DMS 273 (cell line): ENCODE results near the gene KIF2A.
"Not testable (repeated sequence)": the region's sequence is repeated elsewhere in the genome, so short reads cannot be mapped to it uniquely, and the experiment has no call there.

Experiments
- DNase-seq: peaks from one replicate; lab custom pipeline; 2025; ENCODE audit not compliant: unreplicated experiment; lab: John Stamatoyannopoulos, UW

KIF2A gene

DNA sequence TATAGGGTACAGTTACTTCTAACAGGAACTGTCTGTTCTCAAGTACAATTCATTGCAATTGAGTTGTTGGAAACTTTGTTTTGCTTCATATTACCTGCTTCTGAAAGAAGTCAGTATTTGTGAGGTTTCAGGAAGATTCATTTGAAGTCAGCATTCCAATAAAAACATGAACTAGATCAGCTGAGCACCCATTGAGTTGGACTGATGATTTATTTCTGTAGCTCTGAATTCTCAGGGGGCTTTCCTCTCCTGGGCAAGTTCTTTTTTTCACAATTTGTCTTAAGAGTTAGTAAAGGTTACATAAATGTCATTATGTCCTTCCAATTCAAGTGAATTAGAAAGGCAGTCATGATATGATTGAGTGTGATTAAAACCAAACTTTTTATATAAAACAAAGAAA, 16.2 kb upstream of the KIF2A start:
- no peak for DNase-seq

DNA sequence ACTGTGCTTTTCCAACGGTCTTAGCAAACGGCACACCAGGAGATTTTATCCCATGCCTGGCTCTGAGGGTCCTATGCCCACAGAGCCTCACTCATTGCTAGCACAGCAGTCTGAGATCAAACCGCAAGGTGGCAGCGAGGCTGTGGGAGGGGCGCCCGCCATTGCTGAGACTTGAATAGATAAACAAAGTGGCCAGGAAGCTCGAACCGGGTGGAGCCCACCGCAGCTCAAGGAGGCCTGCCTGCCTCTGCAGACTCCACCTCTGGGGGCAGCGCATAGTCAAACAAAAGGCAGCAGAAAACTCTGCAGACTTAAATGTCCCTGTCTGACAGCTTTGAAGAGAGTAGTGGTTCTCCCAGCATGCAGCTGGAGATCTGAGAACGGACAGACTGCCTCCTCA, 14.2 kb upstream of the KIF2A start:
- DNase-seq, result not testable (repeated sequence)

DNA sequence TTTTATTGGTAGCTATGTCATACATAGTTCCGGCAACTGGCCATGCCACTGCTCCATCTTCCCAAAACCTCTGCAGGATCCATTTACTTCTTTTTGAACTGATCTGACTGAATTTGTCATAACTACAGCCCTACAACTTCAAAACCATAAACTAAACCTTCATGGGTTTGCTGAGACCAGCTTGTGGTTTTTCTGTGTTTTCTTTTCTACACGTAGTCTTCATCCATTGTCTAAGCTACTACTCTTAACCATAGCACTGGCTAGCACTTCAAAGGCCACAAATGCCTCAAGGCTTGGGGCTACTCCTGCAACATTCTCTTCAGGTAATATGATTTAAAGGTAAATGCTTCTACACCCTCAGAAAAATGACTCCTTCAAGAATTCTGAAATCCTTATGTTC, 9.0 kb upstream of the KIF2A start:
- no peak for DNase-seq

DNA sequence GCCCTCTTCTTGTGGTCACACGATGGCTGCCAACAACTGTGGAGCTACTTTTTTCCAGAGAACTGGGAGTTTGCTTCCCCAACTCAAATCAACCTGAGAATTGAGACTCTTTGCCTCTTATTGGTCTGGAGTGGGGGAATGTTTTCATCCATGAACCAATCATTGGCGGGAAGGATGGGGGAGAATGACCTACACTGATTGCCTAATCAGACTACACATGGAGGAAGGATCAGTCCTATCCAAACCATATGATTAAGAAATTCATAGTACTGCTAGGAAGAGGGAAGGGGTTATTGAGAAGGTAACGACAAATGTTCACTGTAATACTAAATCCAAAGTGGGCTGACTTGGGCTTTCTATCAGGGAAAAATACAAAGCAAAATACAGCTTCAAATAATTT, 7.9 kb upstream of the KIF2A start:
- no peak for DNase-seq

DNA sequence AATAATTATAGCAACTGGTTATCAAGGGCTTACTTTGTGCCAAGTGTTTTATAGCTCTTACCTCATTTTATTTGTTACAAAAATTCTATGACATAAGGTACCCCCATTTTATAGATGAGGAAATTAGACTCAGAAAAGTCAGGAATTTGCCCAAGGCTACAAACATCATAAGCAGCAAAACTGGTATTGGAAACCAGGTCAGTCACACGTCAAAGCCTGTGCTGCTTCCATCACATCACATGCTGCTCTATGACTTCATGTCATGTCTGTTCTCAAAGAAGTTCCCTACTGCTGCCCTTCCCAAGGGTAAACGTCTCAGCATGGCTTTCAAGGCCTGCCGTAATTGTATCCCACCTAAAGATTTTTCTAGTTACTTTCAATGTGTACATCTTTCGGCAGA, 6.9 kb upstream of the KIF2A start:
- no peak for DNase-seq

DNA sequence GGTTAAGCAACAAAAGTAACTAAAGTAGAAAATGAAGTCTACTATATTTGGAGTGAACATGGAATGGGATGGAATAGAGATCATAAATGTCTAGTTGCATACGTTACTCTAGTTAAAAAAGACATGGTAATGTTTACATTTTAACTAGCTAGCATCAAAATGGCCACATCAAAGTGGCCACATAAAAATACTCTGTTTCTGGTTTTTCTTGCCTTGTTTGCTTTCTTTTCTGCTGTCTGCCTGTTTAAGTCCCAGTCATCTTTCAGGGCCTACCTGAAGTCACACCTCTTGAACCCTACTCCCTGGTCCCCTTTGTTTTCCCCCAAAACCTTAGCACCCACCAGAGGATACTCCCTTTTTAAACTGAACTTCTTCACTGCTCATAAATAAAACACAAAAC, 6.4 kb upstream of the KIF2A start:
- DNase-seq, result no peak

DNA sequence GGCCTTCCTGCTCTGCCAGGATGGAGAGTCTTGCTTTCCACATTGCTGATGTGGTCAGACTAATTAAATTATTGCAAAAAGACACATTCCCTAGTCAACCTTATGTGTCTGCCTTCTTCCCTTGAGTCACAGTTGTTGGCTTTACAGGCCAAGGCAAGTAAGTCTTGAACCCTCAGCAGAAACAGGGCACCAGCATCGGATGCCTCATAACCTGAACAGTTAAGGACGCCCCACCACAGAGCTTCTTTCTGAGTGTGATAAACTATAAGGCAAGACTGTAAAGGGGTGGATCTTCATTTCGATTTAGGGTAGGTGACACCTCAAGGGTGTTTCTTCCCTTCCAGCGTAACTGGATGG, 670 bp upstream of the KIF2A start:
- DNase-seq, result no peak

DNA sequence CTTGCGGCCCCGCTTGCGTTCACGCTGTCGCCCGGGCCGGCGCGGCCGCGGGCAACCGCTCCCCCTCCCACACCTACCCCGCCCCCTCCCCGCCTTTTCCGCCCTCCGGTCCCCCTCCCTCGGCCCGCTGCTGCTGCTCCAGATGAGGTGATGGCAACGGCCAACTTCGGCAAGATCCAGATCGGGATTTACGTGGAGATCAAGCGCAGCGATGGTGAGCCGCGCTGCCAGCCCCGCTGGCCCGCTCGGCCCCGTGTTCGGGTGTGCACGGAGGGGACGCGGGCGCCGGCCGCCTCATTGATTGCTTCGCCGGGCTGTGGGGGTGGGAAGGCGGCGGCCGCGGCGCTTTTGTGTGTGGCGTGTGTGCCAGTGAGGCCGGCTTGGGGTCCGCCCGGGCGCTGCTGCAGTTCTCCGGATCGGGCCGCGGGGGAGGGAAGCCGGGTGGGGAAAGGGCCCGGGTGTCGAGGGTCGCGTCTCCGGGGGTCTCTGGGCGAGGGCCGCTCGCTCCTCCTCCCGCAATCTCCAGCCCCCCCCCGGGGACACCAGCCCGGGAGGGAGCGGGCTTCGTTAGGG, 403 bp downstream of the KIF2A start:
- DNase-seq, result no peak

DNA sequence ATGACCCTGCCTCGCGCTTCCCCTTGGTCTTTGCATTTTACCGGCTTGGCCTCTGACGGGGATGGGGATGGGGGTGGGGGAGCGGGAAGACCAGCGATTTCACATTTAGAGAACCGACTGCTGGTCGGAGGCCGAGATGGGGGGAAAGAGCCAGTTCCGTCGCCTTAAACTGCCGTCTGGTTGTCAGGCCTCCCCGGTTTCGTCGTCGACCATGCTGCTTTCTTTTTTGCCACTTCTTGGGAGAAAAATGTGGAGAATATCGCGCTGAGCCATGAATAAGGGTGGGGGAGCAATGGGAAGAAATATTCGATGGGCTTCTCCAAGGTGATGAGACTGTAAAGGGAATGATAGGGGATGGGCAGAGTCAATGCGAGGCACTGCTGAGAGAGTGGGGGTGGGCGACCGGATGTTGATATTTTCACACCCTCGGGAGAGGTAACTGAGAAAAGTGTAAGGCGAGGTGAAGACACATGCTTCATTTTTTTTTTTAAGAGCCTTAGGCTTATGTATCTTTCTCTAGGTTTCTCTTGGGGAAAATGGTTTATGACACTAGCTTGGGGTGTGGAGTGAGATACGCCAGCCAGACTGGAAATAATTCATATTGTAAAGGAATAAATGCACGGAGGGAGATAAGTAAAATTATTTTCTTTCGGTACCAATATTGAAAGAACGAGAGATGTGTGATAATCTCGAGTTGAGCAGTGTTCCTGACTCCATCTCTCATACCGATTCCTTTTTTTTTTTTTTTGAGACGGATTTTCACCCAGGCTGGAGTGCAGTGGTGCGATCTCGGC, 1.1 kb downstream of the KIF2A start:
- DNase-seq, result peak; percentile 68

DNA sequence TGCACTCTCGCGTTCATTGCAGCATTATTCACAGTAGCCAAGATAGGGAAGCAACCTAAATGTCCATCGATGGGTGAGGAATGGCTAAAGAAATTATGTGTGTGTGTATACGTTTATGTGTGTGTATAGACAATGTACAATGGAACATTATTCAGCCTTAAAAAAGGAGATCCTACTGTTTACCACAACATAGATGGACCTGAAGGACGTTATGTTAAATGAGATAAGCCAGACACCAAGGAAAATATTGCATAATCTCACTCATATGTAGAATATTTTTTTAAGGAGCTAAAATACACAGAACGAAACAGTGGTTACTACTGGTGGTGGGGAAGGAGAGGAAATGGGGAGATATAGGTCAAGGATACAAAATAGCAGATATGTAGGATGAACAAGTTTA, 2.4 kb downstream of the KIF2A start:
- DNase-seq, result no peak

DNA sequence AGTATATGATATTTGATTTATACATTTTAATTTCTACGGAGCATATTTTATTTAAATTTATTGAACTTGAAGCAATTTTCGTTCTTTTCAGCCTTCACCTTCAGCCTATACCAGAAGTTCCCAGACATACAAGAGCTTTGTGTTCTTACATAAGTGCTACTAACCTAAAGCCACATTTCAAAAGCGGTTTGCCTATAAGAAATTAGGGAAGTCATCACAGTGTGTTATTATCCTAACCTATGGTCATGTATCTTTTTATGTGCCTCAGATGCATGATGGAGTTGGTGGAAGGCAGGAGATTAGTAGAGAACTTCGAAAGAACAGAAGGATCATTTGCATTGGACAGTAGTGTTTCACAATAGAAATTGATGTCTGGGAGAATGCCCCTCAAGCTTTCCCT, 3.1 kb downstream of the KIF2A start:
- DNase-seq, result no peak

DNA sequence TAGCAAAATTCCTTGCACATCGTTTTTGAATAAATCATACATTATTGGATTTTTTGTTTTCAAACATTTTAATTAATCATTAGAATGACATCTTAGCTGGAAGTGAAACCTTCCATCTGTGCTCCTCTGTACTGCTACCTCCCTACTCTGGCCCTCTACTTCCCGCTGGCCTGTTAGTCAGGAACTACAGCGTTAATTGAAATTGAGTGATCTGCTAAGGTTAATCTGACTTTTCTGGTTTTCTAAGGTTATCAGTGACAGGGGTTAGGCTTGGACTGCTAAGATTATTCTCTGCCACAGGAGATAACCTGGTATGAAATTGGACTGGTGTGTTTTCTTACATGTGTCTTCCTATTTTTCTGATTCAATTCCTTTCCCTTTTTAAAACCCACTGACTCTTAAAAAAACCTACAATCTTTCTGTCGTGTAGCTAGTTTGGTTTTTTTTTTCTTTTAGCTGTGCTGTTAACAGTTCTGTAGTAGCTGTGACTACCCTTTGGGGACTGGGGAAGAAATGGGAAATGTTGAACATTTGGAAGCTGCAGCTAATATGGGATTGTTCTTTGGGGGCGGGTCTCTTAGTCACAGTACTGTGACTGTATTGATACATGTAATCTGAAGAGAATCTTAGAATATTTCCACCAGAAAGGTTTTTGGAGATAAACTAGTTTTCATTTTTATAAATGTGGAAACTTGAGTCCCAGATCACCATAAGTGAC, 4.6 kb downstream of the KIF2A start:
- DNase-seq, result no peak

DNA sequence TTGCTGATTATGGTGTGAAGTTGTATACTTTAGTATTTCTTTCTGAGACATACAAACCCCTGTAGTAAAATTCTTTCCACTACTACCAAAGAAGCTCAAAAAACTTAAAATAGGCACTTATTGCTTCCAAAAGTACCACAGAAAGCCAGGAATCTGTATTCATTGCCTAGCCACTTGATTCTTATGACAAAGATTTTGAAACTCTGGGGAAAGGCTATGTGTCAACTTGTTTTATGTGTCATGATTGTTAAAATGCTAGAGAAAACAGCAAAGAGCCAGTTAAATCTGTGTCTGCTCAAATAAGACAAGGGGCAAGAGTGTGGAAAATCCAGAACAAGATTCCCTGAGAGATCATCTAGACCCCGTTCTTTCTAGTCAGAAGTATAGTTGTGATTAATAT, 6.0 kb downstream of the KIF2A start:
- no peak for DNase-seq

DNA sequence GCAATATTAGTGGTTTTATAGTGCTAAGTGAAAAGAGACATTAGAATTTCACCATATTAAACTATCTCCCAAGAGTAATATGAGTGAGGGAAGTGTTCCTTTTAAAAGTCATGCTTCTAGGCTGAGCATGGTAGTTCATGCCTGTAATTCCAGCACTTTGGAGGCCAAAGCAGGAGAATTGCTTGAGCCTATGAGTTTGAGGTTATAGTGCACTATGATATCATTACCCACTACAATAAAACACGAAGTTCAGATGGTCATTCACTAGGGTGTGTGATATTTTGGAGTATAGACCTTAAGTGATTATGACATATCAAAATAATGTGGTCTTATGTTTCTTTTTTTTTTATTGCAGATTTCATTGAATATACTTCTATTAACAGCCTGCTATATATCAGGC, 6.7 kb downstream of the KIF2A start:
- no peak for DNase-seq

DNA sequence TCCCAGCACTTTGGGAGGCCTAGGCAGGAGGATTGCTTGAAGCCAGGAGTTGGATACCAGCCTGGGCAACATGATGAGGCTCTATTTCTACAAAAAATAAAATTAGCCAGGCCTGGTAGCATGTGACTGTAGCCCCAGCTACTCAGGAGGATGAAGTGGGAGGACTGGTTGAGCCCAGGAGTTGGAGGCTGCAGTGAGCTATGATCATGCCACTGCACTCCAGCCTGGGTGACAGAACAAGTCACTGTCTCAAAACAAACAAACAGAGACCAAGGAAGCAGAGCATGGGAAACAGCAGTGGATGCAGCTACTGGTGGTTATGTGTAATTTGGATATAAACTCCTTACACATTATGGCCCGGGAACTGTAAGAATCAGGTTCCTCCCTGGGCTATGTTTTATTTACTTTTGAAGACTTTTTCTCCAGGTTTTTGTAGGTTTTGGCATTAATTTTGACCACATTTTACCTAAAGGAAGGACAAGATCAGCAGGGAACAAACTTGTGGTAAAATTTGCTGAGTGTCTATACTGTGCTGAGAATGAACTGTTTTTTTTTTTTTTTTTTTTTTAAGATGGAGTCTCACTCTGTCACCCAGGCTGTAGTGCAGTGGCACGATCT, 8.3 kb downstream of the KIF2A start:
- no peak for DNase-seq

DNA sequence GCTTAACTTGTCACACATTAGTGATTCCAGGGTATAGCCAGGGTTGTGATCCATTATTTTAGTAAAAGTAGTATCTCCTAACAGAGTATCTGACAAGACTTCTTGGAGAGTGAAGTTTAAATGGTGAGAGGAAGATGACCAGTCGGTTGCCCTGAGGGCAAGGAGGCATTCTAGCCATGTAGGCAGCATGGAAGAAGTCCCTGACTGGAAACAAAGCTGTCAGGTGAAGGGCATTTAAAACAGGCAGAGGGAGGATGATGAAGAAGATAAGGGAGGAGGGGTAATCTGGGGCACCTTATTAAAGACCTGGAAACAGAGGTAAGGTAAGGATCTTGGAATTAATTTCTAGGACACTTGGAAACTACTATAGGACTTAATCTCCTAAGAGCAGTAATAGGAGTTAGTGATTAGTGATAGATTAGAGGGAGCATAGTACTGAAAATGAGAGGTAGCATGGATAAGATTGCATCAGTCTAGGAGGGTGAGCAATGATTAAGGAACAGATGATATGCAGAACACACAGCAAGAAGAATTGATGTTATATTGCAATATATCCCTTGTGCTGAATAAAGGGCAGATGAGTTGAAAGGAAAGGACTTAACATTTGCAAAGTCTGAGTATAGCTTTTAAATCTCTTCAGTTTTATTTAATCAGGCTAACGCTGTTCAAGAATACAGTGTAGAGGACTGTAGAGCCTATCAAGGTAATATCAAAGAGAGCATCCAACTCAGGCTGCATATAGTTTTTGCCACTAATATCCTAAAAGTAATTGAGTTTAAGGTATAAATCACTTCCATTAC, 9.6 kb downstream of the KIF2A start:
- no peak for DNase-seq

DNA sequence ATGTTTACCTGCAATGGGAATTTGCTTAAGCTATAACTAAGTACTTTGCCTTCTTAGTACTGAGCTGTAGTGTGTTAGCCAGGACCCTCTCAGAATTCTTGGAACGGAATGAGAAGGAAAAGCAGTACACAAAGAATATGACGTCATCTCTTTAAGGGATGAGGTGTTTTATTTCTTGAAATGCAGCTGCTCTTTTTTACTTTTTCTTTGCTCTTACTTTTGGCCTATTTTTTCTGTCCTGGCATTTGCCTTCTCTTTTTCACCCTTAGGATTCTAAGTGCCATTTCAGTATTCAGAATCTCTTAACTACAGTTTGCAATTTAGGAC, 10.1 kb downstream of the KIF2A start:
- no peak for DNase-seq

DNA sequence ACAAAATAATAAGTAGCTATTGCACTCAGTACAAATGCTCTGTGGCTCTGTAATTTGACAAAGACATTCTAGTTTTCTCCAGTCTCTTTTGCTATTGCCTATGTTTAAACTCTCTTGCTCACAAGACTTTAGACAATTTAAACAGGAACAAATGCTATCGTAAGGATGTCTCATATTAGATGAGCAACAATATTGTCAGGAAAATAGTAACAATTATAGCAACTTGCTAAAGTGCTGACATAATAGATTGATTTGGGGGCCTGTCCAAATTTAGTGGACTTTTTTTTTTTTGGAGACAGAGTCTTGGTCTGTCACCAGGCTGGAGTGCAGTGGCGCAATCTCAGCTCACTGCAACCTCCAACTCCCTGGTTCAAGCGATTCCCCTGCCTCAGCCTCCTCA, 11.8 kb downstream of the KIF2A start:
- DNase-seq, result no peak

DNA sequence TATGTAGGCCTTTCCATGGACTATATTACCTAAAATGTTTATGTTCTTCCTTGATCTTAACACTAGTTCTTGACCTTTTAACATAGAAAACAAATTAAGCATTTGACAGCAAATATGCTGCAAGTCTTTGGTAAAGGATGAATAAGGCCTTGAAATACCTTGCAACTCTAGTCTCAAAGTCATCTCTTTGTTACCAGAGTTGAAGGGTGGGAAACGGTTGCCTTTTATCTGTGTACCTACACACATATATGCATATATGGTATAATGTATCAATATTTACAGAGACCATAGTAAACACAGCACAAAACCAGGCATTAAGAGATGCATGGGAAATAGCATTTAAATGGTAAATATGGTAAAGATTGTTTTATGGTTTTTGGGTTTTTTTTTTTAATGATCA, 16.5 kb downstream of the KIF2A start:
- no peak for DNase-seq

DNA sequence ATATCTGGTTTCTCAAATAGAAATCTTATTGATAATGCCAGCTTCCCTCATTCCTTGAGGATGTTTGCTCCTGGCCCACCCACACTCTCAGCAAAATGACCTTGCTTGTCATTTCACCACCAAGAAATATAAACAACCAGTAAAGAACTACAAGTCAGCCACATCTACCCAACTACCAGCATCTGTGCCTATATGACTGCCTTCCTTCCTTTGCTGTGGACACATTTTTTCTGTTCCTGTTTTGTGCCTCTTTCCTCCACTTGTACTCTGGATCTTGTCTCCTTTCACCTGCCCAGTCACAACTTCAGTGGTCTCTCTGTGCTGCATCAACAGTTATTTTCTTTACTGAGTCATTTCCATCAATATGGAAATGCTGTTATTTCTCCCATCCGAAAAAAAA, 20.3 kb downstream of the KIF2A start:
- no peak for DNase-seq

DNA sequence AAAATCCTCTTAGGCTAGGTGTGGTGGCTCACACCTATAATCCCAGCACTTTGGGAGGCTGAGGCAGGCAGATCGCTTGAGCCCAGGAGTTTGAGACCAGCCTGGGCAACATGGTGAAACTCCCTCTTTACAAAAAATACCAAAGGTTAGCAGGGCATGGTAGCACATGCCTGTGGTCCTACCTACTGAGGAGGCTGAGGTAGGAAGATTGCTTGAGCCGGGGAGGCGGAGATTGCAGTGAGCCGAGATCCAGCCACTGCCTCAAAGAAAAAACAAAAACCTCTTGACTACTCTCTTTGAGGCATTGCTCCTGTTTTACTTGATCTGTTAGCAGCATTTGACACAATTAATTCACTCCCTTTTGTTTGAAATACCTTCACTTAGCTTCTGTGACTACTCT, 20.7 kb downstream of the KIF2A start:
- DNase-seq, result no peak
